ENCODE measurements around the gene SEMA4A. TPM values are rescaled to one million over a fixed set of nuclear protein-coding genes. Genes with fewer than 3 reads are reported as not detected.

The SEMA4A gene
- total and polyA plus RNA-seq, 9 of the 15 experiments (the other 6 are each of a cell fraction or from before 2014, with no cell fraction given): 0.04 to 1.7 (median 0.45) TPM

DNA sequence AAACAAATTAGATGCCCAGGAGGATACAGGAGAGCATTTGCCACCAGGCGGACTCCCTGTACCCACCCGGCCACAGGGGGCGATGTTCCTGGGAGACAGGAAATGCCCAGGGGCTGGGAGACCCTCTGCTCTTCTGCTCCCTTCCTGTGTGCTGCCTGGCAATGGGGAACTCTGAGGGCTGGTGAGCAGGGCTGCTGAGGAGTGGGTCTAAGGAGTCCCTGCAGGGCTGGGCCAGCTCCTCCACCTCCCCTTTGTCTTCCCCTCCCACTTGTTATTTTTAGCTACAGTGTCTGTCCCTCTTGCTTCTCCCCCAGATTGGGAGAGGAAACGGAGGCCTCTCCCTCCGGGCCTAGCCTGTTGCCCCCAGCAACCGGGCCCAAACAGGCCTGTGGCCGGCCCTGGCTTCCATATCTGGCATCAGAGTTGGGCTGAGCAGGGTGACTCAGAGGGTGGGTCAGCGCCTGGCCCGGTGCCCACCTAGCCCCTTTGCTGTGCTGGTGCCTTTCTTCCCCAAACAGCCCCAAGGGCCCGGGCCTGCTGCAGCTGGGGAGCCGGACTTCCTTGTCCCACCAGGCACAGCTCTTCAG, 27.2 kb upstream of the SEMA4A start (continued):
- TF ChIP-seq JUN (IDR thresholded peaks at IDR 0.05; ENCODE audit: borderline replicate concordance, low read depth, low read length) (peak; percentile 84), JUN (CRISPR knock-in tag; IDR thresholded peaks at IDR 0.05; ENCODE audit: borderline replicate concordance) (no peak), SREBF2 (CRISPR knock-in tag; IDR thresholded peaks at IDR 0.05) (no peak), NRF1 (conservative IDR thresholded peaks at IDR 0.05 in 1 of 2, IDR thresholded peaks at IDR 0.05 in 1 of 2) (peak in 1 of 2 experiments; percentile 31; a peak in 2 of 4 replicates), ZNF830 (CRISPR knock-in tag; IDR thresholded peaks at IDR 0.05) (no peak), RBM39 (optimal IDR thresholded peaks at IDR 0.05; ENCODE audit: low read depth, low read length) (no peak), PRPF4 (IDR thresholded peaks at IDR 0.05; ENCODE audit: insufficient read depth, low read depth, low read length, poor library complexity, severe bottlenecking) (no peak), THRB (CRISPR knock-in tag; conservative IDR thresholded peaks at IDR 0.05) (0 out of 2 replicates have a peak, but pooled peaks have one; percentile 16), GABPB2 (CRISPR knock-in tag; conservative IDR thresholded peaks at IDR 0.05) (no peak), CTCF (IDR thresholded peaks at IDR 0.05 in 2 of 3, conservative IDR thresholded peaks at IDR 0.05 in 1 of 3; ENCODE audit: insufficient read depth in 2 of 3, low read depth in 1 of 3, low read length in 3 of 3) (peak; percentile 59 to 65 (median 63)), KHSRP (IDR thresholded peaks at IDR 0.05) (no peak)
- TF ChIP-seq, protein P1, sequence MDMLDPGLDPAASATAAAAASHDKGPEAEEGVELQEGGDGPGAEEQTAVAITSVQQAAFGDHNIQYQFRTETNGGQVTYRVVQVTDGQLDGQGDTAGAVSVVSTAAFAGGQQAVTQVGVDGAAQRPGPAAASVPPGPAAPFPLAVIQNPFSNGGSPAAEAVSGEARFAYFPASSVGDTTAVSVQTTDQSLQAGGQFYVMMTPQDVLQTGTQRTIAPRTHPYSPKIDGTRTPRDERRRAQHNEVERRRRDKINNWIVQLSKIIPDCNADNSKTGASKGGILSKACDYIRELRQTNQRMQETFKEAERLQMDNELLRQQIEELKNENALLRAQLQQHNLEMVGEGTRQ (CRISPR knock-in tag; IDR thresholded peaks at IDR 0.05): no peak
- TF ChIP-seq, protein P2, sequence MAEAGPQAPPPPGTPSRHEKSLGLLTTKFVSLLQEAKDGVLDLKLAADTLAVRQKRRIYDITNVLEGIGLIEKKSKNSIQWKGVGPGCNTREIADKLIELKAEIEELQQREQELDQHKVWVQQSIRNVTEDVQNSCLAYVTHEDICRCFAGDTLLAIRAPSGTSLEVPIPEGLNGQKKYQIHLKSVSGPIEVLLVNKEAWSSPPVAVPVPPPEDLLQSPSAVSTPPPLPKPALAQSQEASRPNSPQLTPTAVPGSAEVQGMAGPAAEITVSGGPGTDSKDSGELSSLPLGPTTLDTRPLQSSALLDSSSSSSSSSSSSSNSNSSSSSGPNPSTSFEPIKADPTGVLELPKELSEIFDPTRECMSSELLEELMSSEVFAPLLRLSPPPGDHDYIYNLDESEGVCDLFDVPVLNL (CRISPR knock-in tag; IDR thresholded peaks at IDR 0.05; ENCODE audit: low read depth): no peak; the same call in 1 of the 2 replicates
- TF ChIP-seq, protein P3, sequence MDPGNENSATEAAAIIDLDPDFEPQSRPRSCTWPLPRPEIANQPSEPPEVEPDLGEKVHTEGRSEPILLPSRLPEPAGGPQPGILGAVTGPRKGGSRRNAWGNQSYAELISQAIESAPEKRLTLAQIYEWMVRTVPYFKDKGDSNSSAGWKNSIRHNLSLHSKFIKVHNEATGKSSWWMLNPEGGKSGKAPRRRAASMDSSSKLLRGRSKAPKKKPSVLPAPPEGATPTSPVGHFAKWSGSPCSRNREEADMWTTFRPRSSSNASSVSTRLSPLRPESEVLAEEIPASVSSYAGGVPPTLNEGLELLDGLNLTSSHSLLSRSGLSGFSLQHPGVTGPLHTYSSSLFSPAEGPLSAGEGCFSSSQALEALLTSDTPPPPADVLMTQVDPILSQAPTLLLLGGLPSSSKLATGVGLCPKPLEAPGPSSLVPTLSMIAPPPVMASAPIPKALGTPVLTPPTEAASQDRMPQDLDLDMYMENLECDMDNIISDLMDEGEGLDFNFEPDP (CRISPR knock-in tag; IDR thresholded peaks at IDR 0.05): 0 out of 2 replicates have a peak, but pooled peaks have one; percentile 16
- TF ChIP-seq, protein P4, sequence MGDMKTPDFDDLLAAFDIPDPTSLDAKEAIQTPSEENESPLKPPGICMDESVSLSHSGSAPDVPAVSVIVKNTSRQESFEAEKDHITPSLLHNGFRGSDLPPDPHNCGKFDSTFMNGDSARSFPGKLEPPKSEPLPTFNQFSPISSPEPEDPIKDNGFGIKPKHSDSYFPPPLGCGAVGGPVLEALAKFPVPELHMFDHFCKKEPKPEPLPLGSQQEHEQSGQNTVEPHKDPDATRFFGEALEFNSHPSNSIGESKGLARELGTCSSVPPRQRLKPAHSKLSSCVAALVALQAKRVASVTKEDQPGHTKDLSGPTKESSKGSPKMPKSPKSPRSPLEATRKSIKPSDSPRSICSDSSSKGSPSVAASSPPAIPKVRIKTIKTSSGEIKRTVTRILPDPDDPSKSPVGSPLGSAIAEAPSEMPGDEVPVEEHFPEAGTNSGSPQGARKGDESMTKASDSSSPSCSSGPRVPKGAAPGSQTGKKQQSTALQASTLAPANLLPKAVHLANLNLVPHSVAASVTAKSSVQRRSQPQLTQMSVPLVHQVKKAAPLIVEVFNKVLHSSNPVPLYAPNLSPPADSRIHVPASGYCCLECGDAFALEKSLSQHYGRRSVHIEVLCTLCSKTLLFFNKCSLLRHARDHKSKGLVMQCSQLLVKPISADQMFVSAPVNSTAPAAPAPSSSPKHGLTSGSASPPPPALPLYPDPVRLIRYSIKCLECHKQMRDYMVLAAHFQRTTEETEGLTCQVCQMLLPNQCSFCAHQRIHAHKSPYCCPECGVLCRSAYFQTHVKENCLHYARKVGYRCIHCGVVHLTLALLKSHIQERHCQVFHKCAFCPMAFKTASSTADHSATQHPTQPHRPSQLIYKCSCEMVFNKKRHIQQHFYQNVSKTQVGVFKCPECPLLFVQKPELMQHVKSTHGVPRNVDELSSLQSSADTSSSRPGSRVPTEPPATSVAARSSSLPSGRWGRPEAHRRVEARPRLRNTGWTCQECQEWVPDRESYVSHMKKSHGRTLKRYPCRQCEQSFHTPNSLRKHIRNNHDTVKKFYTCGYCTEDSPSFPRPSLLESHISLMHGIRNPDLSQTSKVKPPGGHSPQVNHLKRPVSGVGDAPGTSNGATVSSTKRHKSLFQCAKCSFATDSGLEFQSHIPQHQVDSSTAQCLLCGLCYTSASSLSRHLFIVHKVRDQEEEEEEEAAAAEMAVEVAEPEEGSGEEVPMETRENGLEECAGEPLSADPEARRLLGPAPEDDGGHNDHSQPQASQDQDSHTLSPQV (IDR thresholded peaks at IDR 0.05): peak; percentile 46
